Endothelial cell of umbilical vein (primary cell): ENCODE results near the gene RNF169. TPM values are rescaled to one million over a fixed set of nuclear protein-coding genes. Genes with fewer than 3 reads are reported as not detected.

Source experiments
- BruUV-seq: library from RNA; stranded (reverse); fragments of 400-500 nt; replicated peaks from 2 replicates; lab custom pipeline; 2021; lab: Mats Ljungman, UMichigan
- CTCF ChIA-PET: fragments of 300-600, 350-600 bp; sonication (Branson Sonifier 250); formaldehyde crosslinking; loops from one replicate; lab custom pipeline; 2021; ENCODE audit warnings: antibody characterized with exemption, inconsistent platforms; lab: Charles Lee
- POLR2A ChIA-PET: fragments of 300-600, 350-600 bp; sonication (Branson Sonifier 250); formaldehyde crosslinking; loops from one replicate; lab custom pipeline; 2021; ENCODE audit warnings: antibody characterized with exemption, inconsistent platforms; lab: Charles Lee
- DNase-seq: peaks from one replicate; pipeline ENCODE4 v3.0.0-alpha.2; 2011; ENCODE audit warnings: low read depth, low spot score
- FAIRE-seq: peaks from 2 replicates; lab custom pipeline; 2011; peaks lifted over from hg19 to GRCh38; lab: Jason Lieb, UNC
- H2AFZ ChIP-seq: 2 replicates; pipeline ENCODE4 v1.6.0; 2012; ENCODE audit warnings: low read depth, low read length, control low read depth, inconsistent platforms
- H3K27ac ChIP-seq: 2 replicates; pipeline ENCODE4 v1.5.1; 2011; ENCODE audit warnings: low read depth, mild to moderate bottlenecking, control low read depth, low read length, moderate library complexity; ENCODE audit not compliant: insufficient read depth
- H3K27me3 ChIP-seq, 2 experiments: 2 replicates each; pipeline versions ENCODE4 v1.6.0 to v1.6.1; 2011; ENCODE audit warnings: low read length in 2 of 2, mixed read lengths in 1 of 2; ENCODE audit not compliant: control insufficient read depth in 2 of 2, insufficient read depth in 2 of 2
- H3K36me3 ChIP-seq, 2 experiments: 2 replicates in 1 of 2; 3 replicates in 1 of 2; pipeline ENCODE4 v1.5.1; 2011; ENCODE audit warnings: low read length in 2 of 2, mild to moderate bottlenecking in 1 of 2, moderate library complexity in 1 of 2; ENCODE audit not compliant: control insufficient read depth in 2 of 2, insufficient read depth in 2 of 2; ENCODE audit errors: extremely low read depth in 1 of 2
- H3K4me1 ChIP-seq: 3 replicates; pipeline ENCODE4 v1.5.1; 2011; ENCODE audit warnings: mild to moderate bottlenecking, low read length; ENCODE audit not compliant: control insufficient read depth, insufficient read depth; ENCODE audit errors: extremely low read depth
- H3K4me2 ChIP-seq: 2 replicates; pipeline ENCODE4 v1.6.1; 2011; ENCODE audit warnings: low read length, control low read depth, mixed read lengths; ENCODE audit not compliant: insufficient read depth
- H3K4me3 ChIP-seq, 3 experiments: fragments of 200-600 bp in 1 of 3; sonication (generic), shearing (Covaris generic) in 1 of 3; replicated peaks in 1 of 3; 2 replicates each; pipeline ENCODE4 v1.5.1; 2011 to 2016; ENCODE audit warnings: control low read depth in 3 of 3, low read length in 3 of 3, mild to moderate bottlenecking in 2 of 3, inconsistent platforms in 1 of 3, low read depth in 1 of 3, moderate library complexity in 1 of 3; ENCODE audit not compliant: insufficient read depth in 1 of 3
- H3K79me2 ChIP-seq: 2 replicates; pipeline ENCODE4 v1.6.0; 2012; ENCODE audit warnings: low read length, inconsistent platforms; ENCODE audit not compliant: control insufficient read depth, insufficient read depth
- H3K9ac ChIP-seq: replicated peaks from 2 replicates; pipeline ENCODE3; 2011; ENCODE audit warnings: low read length, control low read depth; ENCODE audit not compliant: insufficient read depth; ENCODE audit errors: extremely low read depth
- H3K9me1 ChIP-seq: replicated peaks from 3 replicates; pipeline ENCODE4 v1.6.0; 2011; ENCODE audit warnings: mild to moderate bottlenecking, low read length; ENCODE audit not compliant: control insufficient read depth, insufficient read depth; ENCODE audit errors: extremely low read depth
- H3K9me3 ChIP-seq: replicated peaks from 2 replicates; pipeline ENCODE4 v1.5.1; 2012; ENCODE audit warnings: low read length, inconsistent platforms; ENCODE audit not compliant: control insufficient read depth, insufficient read depth
- H4K20me1 ChIP-seq: replicated peaks from 2 replicates; pipeline ENCODE3; 2011; ENCODE audit warnings: mild to moderate bottlenecking, low read length; ENCODE audit not compliant: control insufficient read depth, insufficient read depth; ENCODE audit errors: extremely low read depth
- EZH2 ChIP-seq: IDR thresholded peaks from 2 replicates; pipeline ENCODE4 v1.6.1; 2012; ENCODE audit warnings: borderline replicate concordance, low read depth, mild to moderate bottlenecking, moderate library complexity, low read length, inconsistent platforms; ENCODE audit not compliant: severe bottlenecking
- FOS ChIP-seq: IDR thresholded peaks from 2 replicates; pipeline ENCODE4 v1.6.1; 2011; ENCODE audit warnings: mild to moderate bottlenecking, low read length, moderate library complexity, borderline replicate concordance; ENCODE audit not compliant: insufficient read depth
- GATA2 ChIP-seq: IDR thresholded peaks from 2 replicates; pipeline ENCODE4 v1.7.0; 2011; ENCODE audit warnings: low read depth, mild to moderate bottlenecking, moderate library complexity, mixed read lengths, low read length; ENCODE audit not compliant: insufficient read length, insufficient read depth
- JUN ChIP-seq: IDR thresholded peaks from 2 replicates; pipeline ENCODE4 v1.6.1; 2011; ENCODE audit warnings: borderline replicate concordance, low read depth; ENCODE audit not compliant: insufficient read length, insufficient read depth
- MYC ChIP-seq: IDR thresholded peaks from one replicate; pipeline ENCODE4 v1.6.1; 2011; ENCODE audit warnings: mild to moderate bottlenecking, low read depth, low read length
- POLR2A ChIP-seq: IDR thresholded peaks from 2 replicates; pipeline ENCODE4 v1.6.1; 2012; ENCODE audit warnings: low read depth, mild to moderate bottlenecking, control low read depth, low read length
- POLR2AphosphoS5 ChIP-seq: IDR thresholded peaks from 2 replicates; pipeline ENCODE4 v1.6.1; 2012; ENCODE audit warnings: low read depth, mild to moderate bottlenecking, control low read depth, low read length, moderate library complexity; ENCODE audit not compliant: insufficient read depth
- dilution Hi-C: fragments of 300-500 bp; cut with MboI; formaldehyde crosslinking; loops from one replicate; pipeline ENCODE4 v1.15.0; 2019; ENCODE audit warnings: low sequenced_read_pairs; ENCODE audit not compliant: extremely low pct_ligation_motif_present
- intact Hi-C: fragments of 100-400 bp; cut with micrococcal nuclease; formaldehyde crosslinking; loops from one replicate; pipeline ENCODE4 v1.10.0; 2022
- polyA plus RNA-seq, 4 experiments: library from polyadenylated mRNA; depleted of rRNA in 3 of 4; stranded (reverse) in 3 of 4; unstranded in 1 of 4; fragments of >200 nt; gene quantifications; 2 replicates each; pipeline versions ENCODE4 v1.2.1 to v1.2.3, GENCODE V29; 2011 to 2012; ENCODE audit warnings: missing spikeins in 1 of 4
- total RNA-seq: library from RNA; stranded (reverse); gene quantifications from 2 replicates; pipeline ENCODE4 v1.2.3, GENCODE V29; 2021
- TF ChIP-seq, protein P1 (sequence below), 2 donors: IDR thresholded peaks; 1 replicate in 1 of 2; 2 replicates in 1 of 2; pipeline ENCODE4 v1.5.1; 2011; ENCODE audit warnings: low read length in 2 of 2, mild to moderate bottlenecking in 2 of 2, moderate library complexity in 2 of 2, control low read depth in 1 of 2, inconsistent platforms in 1 of 2, low read depth in 1 of 2; ENCODE audit not compliant: insufficient read depth in 1 of 2; ENCODE audit errors: extremely low read depth in 1 of 2
- TF ChIP-seq, protein P2 (sequence below): IDR thresholded peaks from 2 replicates; pipeline ENCODE4 v1.6.1; 2011; ENCODE audit not compliant: insufficient read depth, insufficient read length

The RNF169 gene
- total and polyA plus RNA-seq, 2 donors (not counting 3 experiments of a cell fraction or from before 2014, with no cell fraction given) = 5.8 to 21.3 TPM

DNA sequence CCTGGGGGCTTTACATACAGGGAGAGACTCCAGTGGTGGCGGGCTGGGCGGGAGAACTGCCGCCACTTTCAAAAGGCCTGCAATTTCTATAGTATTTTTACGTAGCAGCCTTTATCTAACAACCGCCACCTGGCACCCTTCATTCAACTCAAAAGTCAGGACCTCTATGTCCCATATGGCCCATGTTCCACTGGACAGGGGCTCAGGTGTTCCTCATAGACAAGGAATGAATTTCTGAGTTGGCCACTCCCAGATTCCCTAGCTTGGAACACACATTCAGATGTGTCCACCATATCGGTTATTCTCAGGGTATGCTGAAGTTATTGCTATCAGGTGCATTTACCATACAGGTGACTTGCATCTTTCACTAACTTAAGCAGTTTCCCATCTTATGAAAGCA lies 29.9 kb downstream of the RNF169 start:
- H3K4me1 ChIP-seq = peaks cover 18% of the 10 kb centered on the region
- dilution Hi-C loops (no loop called here), intact Hi-C loops (no loop called here)
- H4K20me1 ChIP-seq = peaks cover 3% of the 10 kb centered on the region
- H2AFZ ChIP-seq = no peak overlapping the region
- no peaks in the 10 kb centered on the region for H3K36me3 ChIP-seq
- H3K4me3 ChIP-seq = no peak overlapping the region
- H3K27me3 ChIP-seq = no peaks in the 10 kb centered on the region
- ChIA-PET POLR2A (no interaction called here), CTCF (interaction anchor here (1.0 kb wide), 1 partner anchor 16 kb away, joined by 3 read pairs; no protein-coding TSS in a partner anchor)
- peaks cover 74% of the 10 kb centered on the region for H3K79me2 ChIP-seq
- no peak overlapping the region for H3K9ac ChIP-seq
- FAIRE-seq = no peak
- DNase-seq = no peak
- no peak overlapping the region for H3K4me2 ChIP-seq
- H3K27ac ChIP-seq = no peak overlapping the region
- no TSS peak for BruUV-seq
- TF ChIP-seq EZH2 = no peak
- TF ChIP-seq, protein P1, sequence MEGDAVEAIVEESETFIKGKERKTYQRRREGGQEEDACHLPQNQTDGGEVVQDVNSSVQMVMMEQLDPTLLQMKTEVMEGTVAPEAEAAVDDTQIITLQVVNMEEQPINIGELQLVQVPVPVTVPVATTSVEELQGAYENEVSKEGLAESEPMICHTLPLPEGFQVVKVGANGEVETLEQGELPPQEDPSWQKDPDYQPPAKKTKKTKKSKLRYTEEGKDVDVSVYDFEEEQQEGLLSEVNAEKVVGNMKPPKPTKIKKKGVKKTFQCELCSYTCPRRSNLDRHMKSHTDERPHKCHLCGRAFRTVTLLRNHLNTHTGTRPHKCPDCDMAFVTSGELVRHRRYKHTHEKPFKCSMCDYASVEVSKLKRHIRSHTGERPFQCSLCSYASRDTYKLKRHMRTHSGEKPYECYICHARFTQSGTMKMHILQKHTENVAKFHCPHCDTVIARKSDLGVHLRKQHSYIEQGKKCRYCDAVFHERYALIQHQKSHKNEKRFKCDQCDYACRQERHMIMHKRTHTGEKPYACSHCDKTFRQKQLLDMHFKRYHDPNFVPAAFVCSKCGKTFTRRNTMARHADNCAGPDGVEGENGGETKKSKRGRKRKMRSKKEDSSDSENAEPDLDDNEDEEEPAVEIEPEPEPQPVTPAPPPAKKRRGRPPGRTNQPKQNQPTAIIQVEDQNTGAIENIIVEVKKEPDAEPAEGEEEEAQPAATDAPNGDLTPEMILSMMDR (IDR thresholded peaks at IDR 0.05; ENCODE audit: extremely low read depth in 1 of 2, insufficient read depth in 1 of 2, low read depth in 1 of 2, low read length in 2 of 2) = no peak
- TF ChIP-seq MYC = no peak
- TF ChIP-seq JUN = no peak
- no peak for TF ChIP-seq POLR2A
- TF ChIP-seq, protein P2, sequence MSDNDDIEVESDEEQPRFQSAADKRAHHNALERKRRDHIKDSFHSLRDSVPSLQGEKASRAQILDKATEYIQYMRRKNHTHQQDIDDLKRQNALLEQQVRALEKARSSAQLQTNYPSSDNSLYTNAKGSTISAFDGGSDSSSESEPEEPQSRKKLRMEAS = no peak
- TF ChIP-seq FOS = no peak
- TF ChIP-seq POLR2AphosphoS5 = no peak
- no peak for TF ChIP-seq GATA2
- H3K9me3 ChIP-seq = no peaks in the 10 kb centered on the region
- no peaks in the 10 kb centered on the region for H3K9me1 ChIP-seq
